Thyroid gland (tissue), 4 donors: ENCODE results near the gene TMEM61. TPM values are rescaled to one million over a fixed set of nuclear protein-coding genes. Genes with fewer than 3 reads are reported as not detected.

Source experiments
- DNase-seq, 2 donors: peaks; one replicate each; pipeline ENCODE4 v3.0.0-alpha.2; 2019
- H3K27ac ChIP-seq, 3 donors: fragments of 200-600 bp; sonication (generic); 1 replicate in 2 of 3; 2 replicates in 1 of 3; pipeline ENCODE4 v1.5.1; 2016 to 2019; ENCODE audit warnings: mild to moderate bottlenecking in 1 of 3, moderate library complexity in 1 of 3
- H3K27me3 ChIP-seq: fragments of 200-600 bp; sonication (generic); one replicate; pipeline ENCODE4 v1.5.1; 2019
- H3K36me3 ChIP-seq, 2 donors: fragments of 200-600 bp; sonication (generic); one replicate each; pipeline ENCODE4 v1.5.1; 2016 to 2019
- H3K4me1 ChIP-seq, 2 donors: fragments of 200-600 bp; sonication (generic); one replicate each; pipeline ENCODE4 v1.5.1; 2017 to 2019
- H3K4me3 ChIP-seq, 3 donors: fragments of 200-600 bp; sonication (generic); replicated peaks in 1 of 3; 1 replicate in 2 of 3; 2 replicates in 1 of 3; pipeline ENCODE4 v1.5.1; 2016; ENCODE audit warnings: mild to moderate bottlenecking in 1 of 3
- H3K9me3 ChIP-seq: fragments of 200-600 bp; sonication (generic); one replicate; pipeline ENCODE4 v1.5.1; 2017
- POLR2A ChIP-seq, 2 donors: fragments of 450-650 bp; IDR thresholded peaks; one replicate each; pipeline ENCODE4 v1.6.1; 2017; ENCODE audit warnings: antibody characterized with exemption in 2 of 2, mild to moderate bottlenecking in 2 of 2, moderate library complexity in 1 of 2
- WGBS, 2 donors: methylation state at CpG; one replicate each; pipeline ENCODE4 v1.1.5; 2017; 5-methylcytosine and 5-hydroxymethylcytosine counted together
- intact Hi-C: fragments of 100-400 bp; cut with DNase I; formaldehyde crosslinking; loops from one replicate; pipeline ENCODE4 v1.15.1; 2023
- total RNA-seq, 4 donors: library from RNA; depleted of rRNA; stranded (reverse); fragments of >200 nt; gene quantifications; one replicate each; pipeline ENCODE4 v1.2.3, GENCODE V29; 2016
- TF ChIP-seq, protein P1 (sequence below), 6 experiments: fragments of 200-600 bp in 3 of 6; fragments of 450-650 bp in 3 of 6; sonication (generic) in 3 of 6; IDR thresholded peaks; one replicate each; pipeline ENCODE4 v1.5.1; 2016 to 2019; ENCODE audit warnings: antibody characterized with exemption in 6 of 6, mild to moderate bottlenecking in 2 of 6, inconsistent platforms in 1 of 6, moderate library complexity in 1 of 6

TMEM61 gene
- total RNA-seq, 4 donors from 2014 or later, result 0.45 TPM; not detected in 3

DNA sequence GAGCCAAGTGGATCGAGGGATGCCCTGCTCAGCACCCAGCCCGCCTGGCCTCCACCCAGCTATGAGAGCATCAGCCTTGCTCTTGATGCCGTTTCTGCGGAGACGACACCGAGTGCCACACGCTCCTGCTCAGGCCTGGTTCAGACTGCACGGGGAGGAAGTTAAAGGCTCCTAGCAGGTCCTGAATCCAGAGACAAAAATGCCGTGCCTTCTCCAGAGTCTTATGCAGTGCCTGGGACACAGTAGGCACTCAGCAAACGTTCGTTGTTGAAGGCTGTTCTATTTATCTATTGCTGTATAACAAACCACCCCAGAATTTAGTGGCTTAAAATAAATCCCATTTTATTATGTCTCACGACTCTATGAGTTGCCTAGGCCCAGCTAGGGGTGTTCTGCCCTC lies 11.5 kb downstream of the TMEM61 start:
- H3K4me3 ChIP-seq, result no peak overlapping the region
- H3K9me3 ChIP-seq, result no peaks in the 10 kb centered on the region
- intact Hi-C loops, result no loop called here
- TF ChIP-seq, protein P1, sequence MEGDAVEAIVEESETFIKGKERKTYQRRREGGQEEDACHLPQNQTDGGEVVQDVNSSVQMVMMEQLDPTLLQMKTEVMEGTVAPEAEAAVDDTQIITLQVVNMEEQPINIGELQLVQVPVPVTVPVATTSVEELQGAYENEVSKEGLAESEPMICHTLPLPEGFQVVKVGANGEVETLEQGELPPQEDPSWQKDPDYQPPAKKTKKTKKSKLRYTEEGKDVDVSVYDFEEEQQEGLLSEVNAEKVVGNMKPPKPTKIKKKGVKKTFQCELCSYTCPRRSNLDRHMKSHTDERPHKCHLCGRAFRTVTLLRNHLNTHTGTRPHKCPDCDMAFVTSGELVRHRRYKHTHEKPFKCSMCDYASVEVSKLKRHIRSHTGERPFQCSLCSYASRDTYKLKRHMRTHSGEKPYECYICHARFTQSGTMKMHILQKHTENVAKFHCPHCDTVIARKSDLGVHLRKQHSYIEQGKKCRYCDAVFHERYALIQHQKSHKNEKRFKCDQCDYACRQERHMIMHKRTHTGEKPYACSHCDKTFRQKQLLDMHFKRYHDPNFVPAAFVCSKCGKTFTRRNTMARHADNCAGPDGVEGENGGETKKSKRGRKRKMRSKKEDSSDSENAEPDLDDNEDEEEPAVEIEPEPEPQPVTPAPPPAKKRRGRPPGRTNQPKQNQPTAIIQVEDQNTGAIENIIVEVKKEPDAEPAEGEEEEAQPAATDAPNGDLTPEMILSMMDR (IDR thresholded peaks at IDR 0.05), result no peak
- TF ChIP-seq POLR2A (IDR thresholded peaks at IDR 0.05), result no peak
- no peak overlapping the region for H3K27ac ChIP-seq
- no peaks in the 10 kb centered on the region for H3K36me3 ChIP-seq
- DNase-seq, result no peak
- 56 to 69% methylated on average over 6 to 12 of the region's 12 CpGs for WGBS, 2 donors
- H3K4me1 ChIP-seq, result peaks cover 0 to 8% of the 10 kb centered on the region in 2 donors
- no peaks in the 10 kb centered on the region for H3K27me3 ChIP-seq

DNA sequence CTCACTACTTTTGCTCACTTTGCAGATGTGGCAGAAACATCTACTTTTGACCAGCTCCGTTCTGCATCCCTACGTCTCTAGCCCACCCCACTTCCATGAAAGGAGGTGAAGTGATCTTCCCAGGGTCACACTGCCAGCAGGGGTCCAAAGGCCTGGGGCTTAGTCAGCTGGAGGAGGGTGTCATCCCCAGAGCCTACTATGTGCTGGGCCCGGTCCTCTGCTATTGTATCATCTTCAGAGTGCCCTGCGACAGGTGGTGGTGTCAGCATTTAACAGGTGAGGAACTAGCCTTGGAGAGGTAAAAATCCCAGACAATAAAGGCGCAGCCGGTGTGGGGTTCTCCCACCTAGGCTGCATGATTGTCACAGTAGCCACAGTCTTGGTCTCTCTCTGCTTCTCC lies 12.7 kb downstream of the TMEM61 start:
- intact Hi-C loops, result no loop called here
- no peaks in the 10 kb centered on the region for H3K9me3 ChIP-seq
- peaks cover 0 to 9% of the 10 kb centered on the region in 2 donors for H3K4me1 ChIP-seq
- no peak for DNase-seq
- H3K27ac ChIP-seq, result no peak overlapping the region
- H3K36me3 ChIP-seq, result no peaks in the 10 kb centered on the region
- no peak for TF ChIP-seq POLR2A (IDR thresholded peaks at IDR 0.05)
- TF ChIP-seq, protein P1 (IDR thresholded peaks at IDR 0.05), result no peak
- H3K4me3 ChIP-seq, result no peak overlapping the region
- peaks cover 5% of the 10 kb centered on the region for H3K27me3 ChIP-seq
- WGBS, 2 donors, result 88 to 96% methylated on average over 6 of the region's 6 CpGs

DNA sequence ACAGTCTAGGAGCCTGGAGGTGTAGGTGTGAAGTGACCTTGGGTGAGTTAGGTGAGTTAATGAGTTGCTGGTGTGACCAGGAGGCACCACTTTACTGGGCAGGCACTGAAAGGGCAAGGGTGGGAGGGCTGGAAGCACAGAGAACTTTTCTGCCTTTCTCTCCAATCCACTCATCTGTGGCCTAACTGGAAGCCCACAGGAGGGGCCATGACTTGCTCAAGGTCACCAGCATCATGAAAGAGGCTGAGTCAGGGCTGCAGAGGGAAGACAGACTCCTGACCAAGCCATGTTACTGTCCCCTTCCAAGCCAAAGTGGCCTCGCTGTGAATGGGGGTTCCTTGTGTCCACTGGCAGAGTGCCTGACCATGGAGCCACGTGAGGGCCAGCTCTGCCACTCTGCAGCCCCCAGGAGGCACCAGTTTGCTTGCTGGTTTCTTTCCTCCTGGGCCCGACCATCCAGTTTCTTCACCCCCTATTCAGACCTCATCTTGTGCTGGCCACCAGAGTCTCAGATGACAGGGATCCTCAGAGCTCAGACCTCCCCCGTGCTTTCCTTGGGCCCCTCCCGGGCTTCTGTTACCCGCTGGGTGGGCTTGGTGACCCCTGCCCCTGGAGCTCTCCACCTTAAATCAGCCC lies 14.0 kb downstream of the TMEM61 start:
- Histone ChIP-seq H3K36me3 (no peaks in the 10 kb centered on the region), H3K4me3 (no peak overlapping the region), H3K27ac (no peak overlapping the region), H3K4me1 (peaks cover 0 to 9% of the 10 kb centered on the region in 2 donors), H3K9me3 (no peaks in the 10 kb centered on the region), H3K27me3 (peaks cover 5% of the 10 kb centered on the region)
- no peak for DNase-seq
- intact Hi-C loops, result no loop called here
- WGBS, 2 donors, result 57 to 66% methylated on average over 6 of the region's 6 CpGs
- TF ChIP-seq, protein P1 (IDR thresholded peaks at IDR 0.05), result no peak
- TF ChIP-seq POLR2A (IDR thresholded peaks at IDR 0.05), result no peak

DNA sequence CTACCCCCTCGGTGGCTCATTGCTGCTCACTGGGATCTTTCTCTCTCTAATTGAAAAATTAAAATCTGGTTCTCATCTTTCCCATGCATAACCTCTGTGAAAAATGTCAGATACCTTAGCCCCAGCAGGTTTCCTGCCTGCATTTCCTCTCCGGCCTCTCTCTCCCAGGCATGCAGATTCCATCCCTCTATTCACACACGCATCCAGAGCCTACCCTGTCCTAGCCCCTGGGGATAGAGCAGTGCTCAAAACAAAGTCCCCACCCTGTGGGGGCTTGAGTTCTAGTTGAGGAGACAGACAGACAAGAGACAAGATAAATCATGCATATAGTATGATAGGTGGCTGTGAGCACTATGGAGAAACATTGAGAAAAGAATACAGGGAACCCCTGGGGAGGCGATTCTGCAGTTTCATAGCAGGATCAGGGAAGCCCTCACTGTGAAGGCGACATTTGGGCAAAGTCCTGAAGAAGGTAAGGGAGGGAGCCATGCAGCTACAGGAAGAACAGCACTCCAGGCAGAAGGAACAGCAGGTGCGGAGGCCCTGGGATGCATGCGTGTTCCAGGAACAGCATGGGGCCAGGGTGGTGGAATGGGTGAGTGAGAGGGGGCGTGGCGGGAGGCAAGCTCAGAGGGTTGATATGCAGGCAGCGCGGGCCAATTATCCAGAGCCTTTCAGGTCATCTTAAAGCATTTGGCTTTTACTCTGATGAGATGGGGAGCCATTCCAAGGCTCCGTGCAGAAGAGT lies 14.8 kb downstream of the TMEM61 start:
- TF ChIP-seq POLR2A (IDR thresholded peaks at IDR 0.05), result no peak
- TF ChIP-seq, protein P1 (IDR thresholded peaks at IDR 0.05), result no peak
- H3K36me3 ChIP-seq, result no peaks in the 10 kb centered on the region
- H3K4me1 ChIP-seq, result peaks cover 0 to 9% of the 10 kb centered on the region in 2 donors
- intact Hi-C loops, result no loop called here
- DNase-seq, result no peak
- peaks cover 5% of the 10 kb centered on the region for H3K27me3 ChIP-seq
- H3K9me3 ChIP-seq, result no peaks in the 10 kb centered on the region
- no peak overlapping the region for H3K27ac ChIP-seq
- WGBS, 2 donors, result 58 to 76% methylated on average over 12 of the region's 12 CpGs
- H3K4me3 ChIP-seq, result no peak overlapping the region

DNA sequence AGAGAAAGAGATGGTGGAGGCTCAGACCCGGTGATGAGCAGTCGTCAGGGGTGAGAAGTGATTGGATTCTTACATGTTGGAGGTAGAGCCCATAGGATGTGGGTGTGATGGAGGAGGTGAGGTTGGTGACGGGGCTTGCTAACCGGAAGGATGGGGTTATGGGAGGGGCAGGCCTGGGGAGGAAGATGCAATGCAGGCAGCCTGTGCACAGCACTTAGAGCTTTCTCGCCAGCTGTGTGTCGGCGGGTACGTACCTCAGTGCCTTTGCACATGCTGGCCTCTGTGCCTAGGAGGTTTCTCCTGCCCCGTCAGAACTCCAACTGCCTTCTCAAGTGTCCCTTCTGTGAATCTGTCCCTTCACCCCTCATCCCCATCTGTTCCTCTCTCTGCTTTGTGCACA lies 15.4 kb downstream of the TMEM61 start:
- no peak for TF ChIP-seq POLR2A (IDR thresholded peaks at IDR 0.05)
- TF ChIP-seq, protein P1 (IDR thresholded peaks at IDR 0.05), result no peak
- no peak overlapping the region for H3K4me3 ChIP-seq
- intact Hi-C loops, result loop anchor here (2.0 kb wide), 1 partner anchor 45 kb away; no protein-coding TSS in a partner anchor
- DNase-seq, result no peak
- 77 to 85% methylated on average over 9 of the region's 9 CpGs for WGBS, 2 donors
- H3K27ac ChIP-seq, result no peak overlapping the region
- no peaks in the 10 kb centered on the region for H3K36me3 ChIP-seq
- peaks cover 5% of the 10 kb centered on the region for H3K27me3 ChIP-seq
- H3K9me3 ChIP-seq, result no peaks in the 10 kb centered on the region
- peaks cover 0 to 9% of the 10 kb centered on the region in 2 donors for H3K4me1 ChIP-seq
